Gastrocnemius medialis (tissue), 4 donors: ENCODE data around the gene MOV10.

ENCODE experiments used
- CTCF ChIP-seq, 5 experiments: fragments of 450-650 bp in 3 of 5; fragments of 200-600 bp in 2 of 5; sonication (generic) in 2 of 5; IDR thresholded peaks in 4 of 5; conservative IDR thresholded peaks in 1 of 5; 1 replicate in 4 of 5; 2 replicates in 1 of 5; pipeline ENCODE4 v1.5.1; 2016 to 2019; ENCODE audit warnings: antibody characterized with exemption in 5 of 5, mild to moderate bottlenecking in 3 of 5, moderate library complexity in 3 of 5
- POLR2A ChIP-seq, 2 donors: fragments of 450-650 bp; IDR thresholded peaks; one replicate each; pipeline ENCODE4 v1.6.1; 2017; ENCODE audit warnings: antibody characterized with exemption in 2 of 2, mild to moderate bottlenecking in 2 of 2, moderate library complexity in 2 of 2

GRCh38 chr1:112735752-112736151 is 61.3 kb downstream of the MOV10 start:
- no peak for TF ChIP-seq CTCF (IDR thresholded peaks at IDR 0.05 in 4 of 5, conservative IDR thresholded peaks at IDR 0.05 in 1 of 5)
- TF ChIP-seq POLR2A (IDR thresholded peaks at IDR 0.05): no peak
